HT1080 (cell line): ENCODE measurements around the gene P2RX1. TPM values are rescaled to one million over a fixed set of nuclear protein-coding genes. Genes with fewer than 3 reads are reported as not detected.

Experiments
- DNase-seq: peaks from one replicate; pipeline ENCODE4 v3.0.0-alpha.2; 2015; ENCODE audit warnings: low read depth
- total RNA-seq: library from RNA; depleted of rRNA; stranded (reverse); fragments of >200 nt; shearing (Covaris generic); gene quantifications from 2 replicates; pipeline ENCODE4 v1.2.3, GENCODE V29; 2014

P2RX1 gene
- total RNA-seq, 1 experiment from 2014 or later, result not detected

GRCh38 chr17:3925684-3926485 lies 9.6 kb upstream of the P2RX1 start:
- DNase-seq, result no peak

- DNase-seq, result no peak
Measured at GRCh38 chr17:3924512-3925350, 8.5 kb upstream of the P2RX1 start.

- DNase-seq, result no peak
Measured at GRCh38 chr17:3923466-3924190, 7.4 kb upstream of the P2RX1 start.

- DNase-seq, result no peak
Measured at GRCh38 chr17:3922765-3923164, 6.5 kb upstream of the P2RX1 start.

GRCh38 chr17:3921502-3922319 lies 5.4 kb upstream of the P2RX1 start:
- no peak for DNase-seq

GRCh38 chr17:3921006-3921405 lies 4.7 kb upstream of the P2RX1 start:
- no peak for DNase-seq

GRCh38 chr17:3919123-3919624 lies 2.9 kb upstream of the P2RX1 start:
- no peak for DNase-seq

- DNase-seq, result no peak
Measured at GRCh38 chr17:3918372-3919122, 2.3 kb upstream of the P2RX1 start.

- no peak for DNase-seq
Measured at GRCh38 chr17:3917391-3917931, 1.2 kb upstream of the P2RX1 start.

GRCh38 chr17:3916825-3917224 lies 560 bp upstream of the P2RX1 start:
- no peak for DNase-seq

- DNase-seq, result no peak
Measured at GRCh38 chr17:3915581-3915994, 677 bp downstream of the P2RX1 start.

GRCh38 chr17:3914312-3914670 lies 2.0 kb downstream of the P2RX1 start:
- no peak for DNase-seq

- peak; percentile 68 for DNase-seq
Measured at GRCh38 chr17:3913531-3914311, 2.5 kb downstream of the P2RX1 start.

GRCh38 chr17:3912827-3913226 lies 3.4 kb downstream of the P2RX1 start:
- DNase-seq, result no peak

- DNase-seq, result no peak
Measured at GRCh38 chr17:3911271-3912053, 4.8 kb downstream of the P2RX1 start.

GRCh38 chr17:3910420-3911270 lies 5.6 kb downstream of the P2RX1 start:
- DNase-seq, result no peak

GRCh38 chr17:3909257-3909656 lies 7.0 kb downstream of the P2RX1 start:
- DNase-seq, result no peak
